ENCODE data around the gene CYP2R1. TPM values are rescaled to one million over a fixed set of nuclear protein-coding genes. Genes with fewer than 3 reads are reported as not detected.

CYP2R1 gene, protein sequence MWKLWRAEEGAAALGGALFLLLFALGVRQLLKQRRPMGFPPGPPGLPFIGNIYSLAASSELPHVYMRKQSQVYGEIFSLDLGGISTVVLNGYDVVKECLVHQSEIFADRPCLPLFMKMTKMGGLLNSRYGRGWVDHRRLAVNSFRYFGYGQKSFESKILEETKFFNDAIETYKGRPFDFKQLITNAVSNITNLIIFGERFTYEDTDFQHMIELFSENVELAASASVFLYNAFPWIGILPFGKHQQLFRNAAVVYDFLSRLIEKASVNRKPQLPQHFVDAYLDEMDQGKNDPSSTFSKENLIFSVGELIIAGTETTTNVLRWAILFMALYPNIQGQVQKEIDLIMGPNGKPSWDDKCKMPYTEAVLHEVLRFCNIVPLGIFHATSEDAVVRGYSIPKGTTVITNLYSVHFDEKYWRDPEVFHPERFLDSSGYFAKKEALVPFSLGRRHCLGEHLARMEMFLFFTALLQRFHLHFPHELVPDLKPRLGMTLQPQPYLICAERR
- total RNA-seq: 5.9 and 8.4 TPM in 2 replicates

DNA sequence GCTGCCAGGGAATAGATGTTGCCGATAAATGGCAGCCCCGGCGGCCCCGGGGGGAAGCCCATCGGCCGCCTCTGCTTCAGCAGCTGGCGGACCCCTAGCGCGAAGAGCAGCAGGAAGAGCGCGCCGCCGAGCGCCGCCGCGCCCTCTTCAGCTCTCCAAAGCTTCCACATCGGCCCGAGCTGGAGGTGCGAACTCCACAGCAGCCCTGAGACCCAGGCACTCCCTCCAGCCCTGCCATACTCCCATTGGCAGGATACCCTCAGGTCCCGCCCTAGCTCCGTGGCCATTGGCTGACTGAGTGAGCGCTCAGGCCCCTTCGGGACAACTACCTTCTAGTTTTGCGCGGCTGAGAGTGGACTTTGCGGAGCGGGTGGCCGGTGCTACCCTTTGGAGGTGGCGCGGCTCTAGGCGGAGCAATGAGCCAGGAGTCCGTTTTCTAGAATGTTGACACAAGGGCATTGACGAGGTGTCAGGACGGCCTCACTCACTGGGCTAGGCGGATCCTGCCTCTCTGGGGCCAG is at the start of gene CYP2R1:
TSS of gene CYP2R1 (minus strand) at position 196 of the 521 bp plus-strand sequence. CDS start at position 170, 26 bp downstream.

Other genes with a start within 250 kb of the CYP2R1 start
- gene PDE3B, start 248.4 kb downstream of the CYP2R1 start, total RNA-seq: 1.4 and 2.8 TPM in 2 replicates
- not detected in 2 replicates for gene CALCA, start 80.1 kb upstream of the CYP2R1 start, total RNA-seq
- not detected in 2 replicates for gene CALCB, start 181.4 kb upstream of the CYP2R1 start, total RNA-seq
- gene INSC, start 222.7 kb upstream of the CYP2R1 start, total RNA-seq: 0.17 and 0.46 TPM in 2 replicates

Measured in smooth muscle cell of the pulmonary artery (primary cell).